Measurements from ENCODE around the gene NGEF.

Gene NGEF

GRCh38 chr2:233003658-233004555, 9.1 kb downstream of the NGEF start:
- no peaks in the 10 kb centered on the region for H3K4me1 ChIP-seq (ENCODE audit: insufficient read depth, low read length)
- no peaks in the 10 kb centered on the region for H4K20me1 ChIP-seq (ENCODE audit: insufficient read depth, low read length)
- no peaks in the 10 kb centered on the region for H3K9me3 ChIP-seq (ENCODE audit: insufficient read depth, low read length, severe bottlenecking)
- H3K27me3 ChIP-seq (ENCODE audit: insufficient read depth, low read length, poor library complexity): peaks cover 4% of the 10 kb centered on the region
- no peaks in the 10 kb centered on the region for H3K79me2 ChIP-seq (ENCODE audit: insufficient read depth, low read length)
- no peak overlapping the region for H3K27ac ChIP-seq (ENCODE audit: low read length)
- no peak for DNase-seq
- TF ChIP-seq EZH2 (IDR thresholded peaks at IDR 0.05; ENCODE audit: borderline replicate concordance, low read depth, low read length, severe bottlenecking): no peak
- TF ChIP-seq, protein P1, sequence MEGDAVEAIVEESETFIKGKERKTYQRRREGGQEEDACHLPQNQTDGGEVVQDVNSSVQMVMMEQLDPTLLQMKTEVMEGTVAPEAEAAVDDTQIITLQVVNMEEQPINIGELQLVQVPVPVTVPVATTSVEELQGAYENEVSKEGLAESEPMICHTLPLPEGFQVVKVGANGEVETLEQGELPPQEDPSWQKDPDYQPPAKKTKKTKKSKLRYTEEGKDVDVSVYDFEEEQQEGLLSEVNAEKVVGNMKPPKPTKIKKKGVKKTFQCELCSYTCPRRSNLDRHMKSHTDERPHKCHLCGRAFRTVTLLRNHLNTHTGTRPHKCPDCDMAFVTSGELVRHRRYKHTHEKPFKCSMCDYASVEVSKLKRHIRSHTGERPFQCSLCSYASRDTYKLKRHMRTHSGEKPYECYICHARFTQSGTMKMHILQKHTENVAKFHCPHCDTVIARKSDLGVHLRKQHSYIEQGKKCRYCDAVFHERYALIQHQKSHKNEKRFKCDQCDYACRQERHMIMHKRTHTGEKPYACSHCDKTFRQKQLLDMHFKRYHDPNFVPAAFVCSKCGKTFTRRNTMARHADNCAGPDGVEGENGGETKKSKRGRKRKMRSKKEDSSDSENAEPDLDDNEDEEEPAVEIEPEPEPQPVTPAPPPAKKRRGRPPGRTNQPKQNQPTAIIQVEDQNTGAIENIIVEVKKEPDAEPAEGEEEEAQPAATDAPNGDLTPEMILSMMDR (IDR thresholded peaks at IDR 0.05; ENCODE audit: borderline replicate concordance, extremely low read depth, low read length, poor library complexity, severe bottlenecking): no peak
- no peak for ATAC-seq (ENCODE audit: insufficient read depth, low read depth)
- no peak overlapping the region for H3K4me2 ChIP-seq (ENCODE audit: insufficient read depth, low read length)
- H3K9ac ChIP-seq (ENCODE audit: low read depth, low read length): no peak overlapping the region
- no peak overlapping the region for H3K4me3 ChIP-seq (ENCODE audit: low read depth in 1 of 2, low read length in 2 of 2)
- no peaks in the 10 kb centered on the region for H3K36me3 ChIP-seq (ENCODE audit: insufficient read depth, low read length)
- no peak overlapping the region for H2AFZ ChIP-seq (ENCODE audit: low read depth, low read length)

- H3K4me2 ChIP-seq (ENCODE audit: insufficient read depth, low read length): no peak overlapping the region
- no peak overlapping the region for H3K4me3 ChIP-seq (ENCODE audit: low read depth in 1 of 2, low read length in 2 of 2)
- no peak overlapping the region for H3K9ac ChIP-seq (ENCODE audit: low read depth, low read length)
- no peak overlapping the region for H3K27ac ChIP-seq (ENCODE audit: low read length)
- H3K4me1 ChIP-seq (ENCODE audit: insufficient read depth, low read length): no peaks in the 10 kb centered on the region
- peaks cover 4% of the 10 kb centered on the region for H3K27me3 ChIP-seq (ENCODE audit: insufficient read depth, low read length, poor library complexity)
- no peaks in the 10 kb centered on the region for H3K36me3 ChIP-seq (ENCODE audit: insufficient read depth, low read length)
- no peak overlapping the region for H2AFZ ChIP-seq (ENCODE audit: low read depth, low read length)
- H4K20me1 ChIP-seq (ENCODE audit: insufficient read depth, low read length): no peaks in the 10 kb centered on the region
- no peak for TF ChIP-seq EZH2 (IDR thresholded peaks at IDR 0.05; ENCODE audit: borderline replicate concordance, low read depth, low read length, severe bottlenecking)
- DNase-seq: no peak
- no peaks in the 10 kb centered on the region for H3K79me2 ChIP-seq (ENCODE audit: insufficient read depth, low read length)
- ATAC-seq (ENCODE audit: insufficient read depth, low read depth): no peak
- H3K9me3 ChIP-seq (ENCODE audit: insufficient read depth, low read length, severe bottlenecking): no peaks in the 10 kb centered on the region
Measured at GRCh38 chr2:233002829-233003657, 10.0 kb downstream of the NGEF start.

DNA sequence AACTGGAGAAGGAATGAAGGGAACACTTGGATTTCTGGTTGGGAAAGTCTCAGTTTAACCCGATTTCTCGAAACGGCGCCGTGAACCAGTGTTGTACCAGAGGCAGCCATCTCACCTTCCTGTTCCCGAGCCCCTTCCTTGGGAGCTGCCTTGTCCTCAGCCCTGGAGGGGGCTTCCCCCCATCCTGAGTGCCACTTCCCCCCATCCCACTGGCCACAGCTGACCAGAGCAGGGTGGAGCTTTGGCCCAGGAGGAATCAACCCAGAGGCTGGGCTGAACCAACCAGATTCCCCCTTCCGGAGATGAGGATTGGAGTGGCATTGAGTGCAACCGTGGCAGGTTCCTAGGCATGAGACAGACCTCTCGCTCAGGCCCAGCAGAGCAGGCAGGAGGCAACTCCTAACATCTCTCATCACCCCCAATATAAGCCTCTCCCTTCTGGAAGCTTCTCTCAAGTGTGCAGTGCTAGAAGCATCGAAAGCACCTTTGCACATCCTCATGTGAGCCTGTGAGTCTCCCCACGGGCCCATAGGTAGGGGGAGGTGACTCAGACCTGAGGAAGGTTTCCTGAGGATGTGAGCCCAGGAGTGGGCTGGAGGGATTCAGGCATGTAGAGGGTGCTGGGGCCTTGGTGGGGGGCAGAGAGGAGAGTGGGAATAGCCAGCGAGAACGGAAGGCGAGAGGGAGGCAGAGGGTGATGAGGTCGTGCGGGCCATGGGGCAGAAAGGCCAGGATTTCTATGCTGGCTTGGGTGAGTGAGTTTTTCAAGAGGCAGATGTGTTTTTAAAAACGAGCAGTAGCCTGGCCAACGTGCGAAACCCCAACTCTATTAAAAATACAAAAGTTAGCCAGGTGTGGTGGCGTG, 11.9 kb downstream of the NGEF start:
- no peak overlapping the region for H2AFZ ChIP-seq (ENCODE audit: low read depth, low read length)
- TF ChIP-seq, protein P1 (IDR thresholded peaks at IDR 0.05; ENCODE audit: borderline replicate concordance, extremely low read depth, low read length, poor library complexity, severe bottlenecking): no peak
- TF ChIP-seq EZH2 (IDR thresholded peaks at IDR 0.05; ENCODE audit: borderline replicate concordance, low read depth, low read length, severe bottlenecking): no peak
- no peak overlapping the region for H3K4me2 ChIP-seq (ENCODE audit: insufficient read depth, low read length)
- H3K27ac ChIP-seq (ENCODE audit: low read length): no peak overlapping the region
- no peak overlapping the region for H3K9ac ChIP-seq (ENCODE audit: low read depth, low read length)
- H3K27me3 ChIP-seq (ENCODE audit: insufficient read depth, low read length, poor library complexity): peaks cover 4% of the 10 kb centered on the region
- H3K4me3 ChIP-seq (ENCODE audit: low read depth in 1 of 2, low read length in 2 of 2): no peak overlapping the region
- H3K36me3 ChIP-seq (ENCODE audit: insufficient read depth, low read length): no peaks in the 10 kb centered on the region
- DNase-seq (no peak), ATAC-seq (ENCODE audit: insufficient read depth, low read depth) (no peak)
- no peaks in the 10 kb centered on the region for H4K20me1 ChIP-seq (ENCODE audit: insufficient read depth, low read length)
- H3K4me1 ChIP-seq (ENCODE audit: insufficient read depth, low read length): no peaks in the 10 kb centered on the region
- no peaks in the 10 kb centered on the region for H3K79me2 ChIP-seq (ENCODE audit: insufficient read depth, low read length)
- H3K9me3 ChIP-seq (ENCODE audit: insufficient read depth, low read length, severe bottlenecking): no peaks in the 10 kb centered on the region
